ENCODE results near the gene SLC25A1.

DNA sequence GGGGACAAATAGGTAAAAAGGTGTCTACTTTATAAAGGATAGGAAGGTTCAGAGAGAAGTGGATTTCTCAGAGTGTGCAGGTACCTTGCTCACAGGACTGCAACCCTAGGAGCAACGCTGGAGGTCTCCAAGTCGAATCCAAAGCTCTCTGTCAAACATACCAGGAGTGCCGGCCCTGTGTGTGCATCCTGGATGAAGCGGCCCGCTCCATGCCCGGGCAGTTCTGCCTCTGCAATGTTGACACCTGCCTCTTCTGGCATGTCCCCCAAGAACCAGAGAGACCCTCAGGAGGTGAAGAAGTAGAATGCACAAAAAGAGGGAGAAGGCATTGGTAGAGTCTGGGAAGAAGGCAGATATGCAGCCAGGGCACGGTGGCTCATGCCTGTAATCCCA, 50.5 kb downstream of the SLC25A1 start:
- TF ChIP-seq, protein P1, sequence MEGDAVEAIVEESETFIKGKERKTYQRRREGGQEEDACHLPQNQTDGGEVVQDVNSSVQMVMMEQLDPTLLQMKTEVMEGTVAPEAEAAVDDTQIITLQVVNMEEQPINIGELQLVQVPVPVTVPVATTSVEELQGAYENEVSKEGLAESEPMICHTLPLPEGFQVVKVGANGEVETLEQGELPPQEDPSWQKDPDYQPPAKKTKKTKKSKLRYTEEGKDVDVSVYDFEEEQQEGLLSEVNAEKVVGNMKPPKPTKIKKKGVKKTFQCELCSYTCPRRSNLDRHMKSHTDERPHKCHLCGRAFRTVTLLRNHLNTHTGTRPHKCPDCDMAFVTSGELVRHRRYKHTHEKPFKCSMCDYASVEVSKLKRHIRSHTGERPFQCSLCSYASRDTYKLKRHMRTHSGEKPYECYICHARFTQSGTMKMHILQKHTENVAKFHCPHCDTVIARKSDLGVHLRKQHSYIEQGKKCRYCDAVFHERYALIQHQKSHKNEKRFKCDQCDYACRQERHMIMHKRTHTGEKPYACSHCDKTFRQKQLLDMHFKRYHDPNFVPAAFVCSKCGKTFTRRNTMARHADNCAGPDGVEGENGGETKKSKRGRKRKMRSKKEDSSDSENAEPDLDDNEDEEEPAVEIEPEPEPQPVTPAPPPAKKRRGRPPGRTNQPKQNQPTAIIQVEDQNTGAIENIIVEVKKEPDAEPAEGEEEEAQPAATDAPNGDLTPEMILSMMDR (IDR thresholded peaks at IDR 0.05) = no peak
- TF ChIP-seq POLR2A (IDR thresholded peaks at IDR 0.05) = no peak
